ENCODE measurements around the gene KRTAP10-12.

Gene KRTAP10-12

GRCh38 chr21:44720170-44720569 is 23.2 kb downstream of the KRTAP10-12 start:
- DNase-seq (ENCODE audit: low read depth, low spot score) = no peak

GRCh38 chr21:44722731-44723130 is 25.8 kb downstream of the KRTAP10-12 start:
- H3K9ac ChIP-seq (ENCODE audit: insufficient read length) = no peak overlapping the region
- H3K4me3 ChIP-seq = peak overlapping the region; percentile 40; the same call in 1 of the 2 replicates
- peaks cover 18% of the 10 kb centered on the region; the same call in 1 of the 2 replicates for H3K36me3 ChIP-seq (ENCODE audit: insufficient read depth, low read length)
- TF ChIP-seq FOXP2 (optimal IDR thresholded peaks at IDR 0.05; ENCODE audit: control extremely low read depth, extremely low read length, insufficient read depth) = no peak
- TF ChIP-seq POLR2AphosphoS5 (IDR thresholded peaks at IDR 0.05; ENCODE audit: borderline replicate concordance, low read depth, low read length) = no peak
- no peak for TF ChIP-seq EZH2 (IDR thresholded peaks at IDR 0.05)
- H3K27ac ChIP-seq = peak overlapping the region; percentile 84
- no peak for DNase-seq (ENCODE audit: low read depth, low spot score)
- no peaks in the 10 kb centered on the region for H3K9me3 ChIP-seq (ENCODE audit: low read depth, low read length)

More at GRCh38 chr21:44720170-44720569, 23.2 kb downstream of the KRTAP10-12 start:
- H3K9me3 ChIP-seq (ENCODE audit: low read depth, low read length) = no peaks in the 10 kb centered on the region
- no peak overlapping the region for H3K9ac ChIP-seq (ENCODE audit: insufficient read length)
- H3K4me3 ChIP-seq = no peak overlapping the region
- TF ChIP-seq FOXP2 (optimal IDR thresholded peaks at IDR 0.05; ENCODE audit: control extremely low read depth, extremely low read length, insufficient read depth) (no peak), POLR2AphosphoS5 (IDR thresholded peaks at IDR 0.05; ENCODE audit: borderline replicate concordance, low read depth, low read length) (no peak), EZH2 (IDR thresholded peaks at IDR 0.05) (no peak)
- H3K36me3 ChIP-seq (ENCODE audit: insufficient read depth, low read length) = peaks cover 33% of the 10 kb centered on the region
- H3K27ac ChIP-seq = peak overlapping the region; percentile 80

DNA sequence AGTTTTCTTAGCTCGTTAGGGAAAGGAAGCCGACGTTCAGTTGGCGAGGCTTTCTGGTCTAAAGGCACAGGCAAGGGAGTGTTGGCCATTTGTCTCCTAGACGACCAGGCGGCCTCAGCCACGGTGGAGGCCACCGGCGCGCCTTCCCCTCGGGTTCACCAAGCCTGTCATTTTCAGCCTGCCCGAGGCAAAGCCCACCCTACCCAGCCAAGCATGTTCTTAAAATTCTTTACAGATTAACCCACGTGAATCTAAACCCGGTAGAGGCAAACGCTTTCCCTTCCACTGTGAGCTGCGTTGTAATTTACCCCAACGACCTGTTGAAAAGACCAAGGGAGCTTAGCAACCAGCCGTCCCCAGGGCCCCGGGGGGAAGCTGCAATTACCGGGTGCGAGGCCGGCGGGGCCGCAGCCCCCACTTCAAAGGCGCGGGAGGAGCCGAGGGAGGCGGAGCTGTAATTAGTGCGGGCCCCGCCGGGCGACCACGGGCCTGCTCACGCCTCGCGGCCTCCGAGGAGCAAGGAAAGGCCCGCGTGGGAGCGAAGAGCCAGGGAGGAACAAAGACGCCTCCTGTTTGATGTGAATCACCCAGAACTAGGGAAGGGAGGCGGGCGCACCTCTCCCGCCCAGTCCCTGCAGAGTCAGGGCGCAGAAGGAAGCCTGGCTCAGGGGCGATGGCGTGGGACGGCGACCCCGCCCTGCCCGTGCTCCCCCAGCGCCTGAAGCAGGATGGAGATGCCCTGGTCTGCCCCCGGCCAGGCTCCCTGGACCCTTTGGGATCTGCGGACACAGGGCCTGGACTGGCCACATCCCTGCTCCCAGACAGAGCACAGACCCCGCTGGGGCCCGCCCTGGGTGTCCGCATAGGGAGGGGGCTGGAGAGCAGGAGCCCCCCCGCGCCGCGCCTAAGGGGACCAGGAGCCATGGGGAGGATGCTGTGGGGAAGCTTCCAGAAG is 26.5 kb downstream of the KRTAP10-12 start:
- Histone ChIP-seq H3K4me3 (peak overlapping the region; percentile 40), H3K9ac (ENCODE audit: insufficient read length) (peak overlapping the region; percentile 19), H3K9me3 (ENCODE audit: low read depth, low read length) (no peaks in the 10 kb centered on the region), H3K36me3 (ENCODE audit: insufficient read depth, low read length) (peaks cover 18% of the 10 kb centered on the region; the same call in 1 of the 2 replicates), H3K27ac (peak overlapping the region; percentile 84)
- TF ChIP-seq FOXP2 (optimal IDR thresholded peaks at IDR 0.05; ENCODE audit: control extremely low read depth, extremely low read length, insufficient read depth) (no peak), EZH2 (IDR thresholded peaks at IDR 0.05) (no peak), POLR2AphosphoS5 (IDR thresholded peaks at IDR 0.05; ENCODE audit: borderline replicate concordance, low read depth, low read length) (no peak)
- no peak for DNase-seq (ENCODE audit: low read depth, low spot score)

GRCh38 chr21:44724196-44724595 is 27.2 kb downstream of the KRTAP10-12 start:
- no peak for DNase-seq (ENCODE audit: low read depth, low spot score)
- TF ChIP-seq EZH2 (IDR thresholded peaks at IDR 0.05) = no peak
- TF ChIP-seq FOXP2 (optimal IDR thresholded peaks at IDR 0.05; ENCODE audit: control extremely low read depth, extremely low read length, insufficient read depth) = no peak
- no peak for TF ChIP-seq POLR2AphosphoS5 (IDR thresholded peaks at IDR 0.05; ENCODE audit: borderline replicate concordance, low read depth, low read length)
- Histone ChIP-seq H3K27ac (no peak overlapping the region), H3K9me3 (ENCODE audit: low read depth, low read length) (no peaks in the 10 kb centered on the region), H3K9ac (ENCODE audit: insufficient read length) (no peak overlapping the region), H3K36me3 (ENCODE audit: insufficient read depth, low read length) (peaks cover 17% of the 10 kb centered on the region; the same call in 1 of the 2 replicates), H3K4me3 (no peak overlapping the region)

DNA sequence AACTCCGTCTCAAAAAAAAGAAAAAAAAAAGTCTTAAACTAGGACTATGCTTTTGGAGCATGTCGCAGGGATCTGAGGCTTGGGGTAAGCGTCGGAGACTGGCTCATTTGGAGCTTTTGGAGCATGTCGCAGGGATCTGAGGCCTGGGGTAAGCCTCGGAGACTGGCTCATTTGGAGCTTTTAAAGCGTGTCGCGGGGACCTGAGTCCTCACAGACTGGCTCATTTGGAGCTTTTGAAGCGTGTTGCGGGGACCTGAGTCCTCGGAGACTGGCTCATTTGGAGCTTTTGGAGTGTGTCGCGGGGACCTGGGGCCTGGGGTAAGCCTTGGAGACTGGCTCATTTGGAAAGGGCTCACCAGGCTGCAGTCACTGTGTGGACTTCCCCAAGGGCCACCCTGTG is 28.0 kb downstream of the KRTAP10-12 start:
- no peak for TF ChIP-seq POLR2AphosphoS5 (IDR thresholded peaks at IDR 0.05; ENCODE audit: borderline replicate concordance, low read depth, low read length)
- no peak for TF ChIP-seq FOXP2 (optimal IDR thresholded peaks at IDR 0.05; ENCODE audit: control extremely low read depth, extremely low read length, insufficient read depth)
- TF ChIP-seq EZH2 (IDR thresholded peaks at IDR 0.05) = no peak
- Histone ChIP-seq H3K9ac (ENCODE audit: insufficient read length) (no peak overlapping the region), H3K36me3 (ENCODE audit: insufficient read depth, low read length) (peaks cover 22% of the 10 kb centered on the region; the same call in 1 of the 2 replicates), H3K9me3 (ENCODE audit: low read depth, low read length) (no peaks in the 10 kb centered on the region), H3K4me3 (no peak overlapping the region), H3K27ac (no peak overlapping the region)
- no peak for DNase-seq (ENCODE audit: low read depth, low spot score)

DNA sequence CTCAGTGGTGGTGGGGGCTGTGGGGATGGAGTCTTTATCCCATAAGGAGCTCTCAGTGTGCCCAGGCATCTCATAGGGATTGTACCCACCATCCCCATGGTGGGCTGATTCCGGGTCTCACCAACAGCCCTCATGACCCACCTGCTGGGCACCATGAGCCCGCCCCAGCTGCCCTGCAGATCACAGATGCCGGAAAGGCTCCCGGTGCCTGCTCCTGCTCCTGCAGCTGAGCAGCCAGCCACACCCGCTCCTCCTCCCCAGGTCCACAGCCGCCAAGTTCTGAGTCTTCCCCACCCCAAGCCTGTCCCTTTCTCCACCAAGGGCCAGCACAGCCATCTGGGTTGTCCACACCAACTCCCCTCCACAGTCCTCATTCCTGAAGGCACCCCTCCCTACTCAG is 29.9 kb downstream of the KRTAP10-12 start:
- H3K27ac ChIP-seq = peak overlapping the region; percentile 54
- H3K9me3 ChIP-seq (ENCODE audit: low read depth, low read length) = no peaks in the 10 kb centered on the region
- peaks cover 35% of the 10 kb centered on the region for H3K36me3 ChIP-seq (ENCODE audit: insufficient read depth, low read length)
- TF ChIP-seq FOXP2 (optimal IDR thresholded peaks at IDR 0.05; ENCODE audit: control extremely low read depth, extremely low read length, insufficient read depth) (no peak), POLR2AphosphoS5 (IDR thresholded peaks at IDR 0.05; ENCODE audit: borderline replicate concordance, low read depth, low read length) (no peak), EZH2 (IDR thresholded peaks at IDR 0.05) (no peak)
- H3K9ac ChIP-seq (ENCODE audit: insufficient read length) = no peak overlapping the region
- DNase-seq (ENCODE audit: low read depth, low spot score) = no peak
- no peak overlapping the region for H3K4me3 ChIP-seq

DNA sequence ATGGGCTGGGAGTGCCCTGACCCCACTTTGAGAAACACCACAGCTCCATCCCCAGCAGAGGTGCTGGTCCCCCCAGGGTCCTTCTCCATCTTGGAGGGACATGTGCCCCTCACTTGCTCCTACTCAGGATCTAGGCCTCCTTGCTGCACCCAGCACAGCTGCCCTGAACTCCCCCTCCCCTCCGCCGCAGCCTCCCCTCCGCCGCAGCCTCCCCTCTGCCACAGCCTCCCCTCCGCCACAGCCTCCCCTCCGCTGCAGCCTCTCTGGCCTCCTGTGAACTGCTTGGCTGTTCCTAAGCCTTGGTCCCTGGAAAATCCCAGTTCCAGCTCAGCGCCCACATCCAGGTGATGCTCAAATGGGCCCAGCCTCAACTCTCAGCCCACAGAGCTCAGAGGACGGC is 30.3 kb downstream of the KRTAP10-12 start:
- Histone ChIP-seq H3K9me3 (ENCODE audit: low read depth, low read length) (no peaks in the 10 kb centered on the region), H3K9ac (ENCODE audit: insufficient read length) (no peak overlapping the region), H3K27ac (0 out of 2 replicates have a peak overlapping the region, but pooled peaks have one; percentile 9), H3K4me3 (no peak overlapping the region), H3K36me3 (ENCODE audit: insufficient read depth, low read length) (peaks cover 39% of the 10 kb centered on the region)
- DNase-seq (ENCODE audit: low read depth, low spot score) = no peak
- TF ChIP-seq FOXP2 (optimal IDR thresholded peaks at IDR 0.05; ENCODE audit: control extremely low read depth, extremely low read length, insufficient read depth) = no peak
- TF ChIP-seq POLR2AphosphoS5 (IDR thresholded peaks at IDR 0.05; ENCODE audit: borderline replicate concordance, low read depth, low read length) = no peak
- no peak for TF ChIP-seq EZH2 (IDR thresholded peaks at IDR 0.05)

GRCh38 chr21:44727757-44728156 is 30.8 kb downstream of the KRTAP10-12 start:
- Histone ChIP-seq H3K4me3 (no peak overlapping the region), H3K9ac (ENCODE audit: insufficient read length) (no peak overlapping the region), H3K36me3 (ENCODE audit: insufficient read depth, low read length) (peaks cover 44% of the 10 kb centered on the region), H3K9me3 (ENCODE audit: low read depth, low read length) (no peaks in the 10 kb centered on the region), H3K27ac (no peak overlapping the region)
- TF ChIP-seq POLR2AphosphoS5 (IDR thresholded peaks at IDR 0.05; ENCODE audit: borderline replicate concordance, low read depth, low read length) (no peak), FOXP2 (optimal IDR thresholded peaks at IDR 0.05; ENCODE audit: control extremely low read depth, extremely low read length, insufficient read depth) (no peak), EZH2 (IDR thresholded peaks at IDR 0.05) (no peak)
- no peak for DNase-seq (ENCODE audit: low read depth, low spot score)

All from SK-N-MC (cell line).